OCI-LY7 (cell line): ENCODE data around the gene SFT2D2. TPM values are rescaled to one million over a fixed set of nuclear protein-coding genes. Genes with fewer than 3 reads are reported as not detected.

Experiments
- BruUV-seq: library from RNA; stranded (reverse); fragments of 400-500 nt; replicated peaks from 2 replicates; lab custom pipeline; 2021; lab: Mats Ljungman, UMichigan
- CTCF ChIA-PET: fragments of 300-600 bp; sonication (Branson Sonifier 250); formaldehyde crosslinking; loops from one replicate; lab custom pipeline; 2022; ENCODE audit warnings: antibody characterized with exemption; ENCODE audit not compliant: unreplicated experiment; lab: Charles Lee
- POLR2A ChIA-PET: fragments of 300-600 bp; sonication (Branson Sonifier 250); formaldehyde crosslinking; loops from one replicate; lab custom pipeline; 2022; ENCODE audit warnings: antibody characterized with exemption; lab: Charles Lee
- DNase-seq: peaks from one replicate; pipeline ENCODE4 v3.0.0-alpha.2; 2015; ENCODE audit warnings: low spot score
- H2AFZ ChIP-seq: fragments of 200-600 bp; sonication (generic), shearing (Covaris generic); 2 replicates; pipeline ENCODE4 v1.6.1; 2014; ENCODE audit warnings: mild to moderate bottlenecking, antibody characterized with exemption, low read length, moderate library complexity
- H3K27ac ChIP-seq: fragments of 200-600 bp; sonication (generic); 2 replicates; pipeline ENCODE4 v1.5.1; 2014; ENCODE audit warnings: mixed run types, low read depth, mild to moderate bottlenecking, moderate library complexity, low read length, inconsistent platforms; ENCODE audit not compliant: poor library complexity, severe bottlenecking
- H3K36me3 ChIP-seq: fragments of 200-600 bp; sonication (generic); 2 replicates; pipeline ENCODE4 v1.6.1; 2014; ENCODE audit warnings: mild to moderate bottlenecking, antibody characterized with exemption, low read length, moderate library complexity, mixed read lengths; ENCODE audit not compliant: insufficient read depth
- H3K4me1 ChIP-seq: fragments of 200-600 bp; sonication (generic); 2 replicates; pipeline ENCODE4 v1.5.1; 2014; ENCODE audit warnings: mild to moderate bottlenecking, low read length; ENCODE audit not compliant: insufficient read depth, poor library complexity, severe bottlenecking
- H3K4me2 ChIP-seq: fragments of 200-600 bp; sonication (generic); 2 replicates; pipeline ENCODE4 v1.6.1; 2014; ENCODE audit warnings: mild to moderate bottlenecking, low read length
- H3K4me3 ChIP-seq: fragments of 200-600 bp; sonication (generic); 2 replicates; pipeline ENCODE4 v1.5.1; 2014; ENCODE audit warnings: mild to moderate bottlenecking, low read depth, low read length; ENCODE audit not compliant: poor library complexity, severe bottlenecking
- H3K79me2 ChIP-seq: fragments of 200-600 bp; sonication (generic); 2 replicates; pipeline ENCODE4 v1.6.1; 2016; ENCODE audit warnings: low read depth, mild to moderate bottlenecking, low read length, moderate library complexity, mixed read lengths; ENCODE audit not compliant: insufficient read depth
- H3K9me2 ChIP-seq: fragments of 200-600 bp; sonication (generic); 2 replicates; pipeline ENCODE4 v1.6.1; 2016; ENCODE audit warnings: mild to moderate bottlenecking, low read length, mixed read lengths; ENCODE audit not compliant: insufficient read depth
- H3K9me3 ChIP-seq: fragments of 200-600 bp; sonication (generic); 2 replicates; pipeline ENCODE4 v1.6.1; 2014; ENCODE audit warnings: mild to moderate bottlenecking, mixed run types, low read length, mixed read lengths
- H4K20me1 ChIP-seq: fragments of 200-600 bp; sonication (generic); 2 replicates; pipeline ENCODE4 v1.6.1; 2014; ENCODE audit warnings: mild to moderate bottlenecking, antibody characterized with exemption, low read length, moderate library complexity, mixed read lengths; ENCODE audit not compliant: insufficient read depth
- CTCF ChIP-seq: fragments of 200-600 bp; sonication (generic); conservative IDR thresholded peaks from 2 replicates; pipeline ENCODE4 v1.5.1; 2014; ENCODE audit warnings: mild to moderate bottlenecking, antibody characterized with exemption, low read length, moderate library complexity, mixed read lengths
- EZH2phosphoT487 ChIP-seq: fragments of 200-600 bp; sonication (generic); IDR thresholded peaks from 2 replicates; pipeline ENCODE4 v1.6.1; 2018; ENCODE audit warnings: low read depth, borderline replicate concordance, mild to moderate bottlenecking, mixed run types, antibody characterized with exemption, low read length, moderate library complexity, mixed read lengths
- intact Hi-C: fragments of 100-400 bp; cut with micrococcal nuclease; formaldehyde crosslinking; loops from one replicate; pipeline ENCODE4 v1.10.0; 2022; ENCODE audit not compliant: unreplicated experiment
- total RNA-seq, 2 experiments: library from RNA; depleted of rRNA in 1 of 2; stranded (reverse); fragments of >200 nt in 1 of 2; shearing (Covaris generic) in 1 of 2; gene quantifications; 2 replicates each; pipeline ENCODE4 v1.2.3, GENCODE V29; 2014 to 2022

Gene SFT2D2
- total RNA-seq, 2 experiments from 2014 or later: 22.3 to 50.0 TPM

GRCh38 chr1:168224991-168225390, 813 bp upstream of the SFT2D2 start:
- BruUV-seq: no TSS peak
- intact Hi-C loops: loop anchor here (5.0 kb wide), 2 partner anchors 288 to 887 kb away; partner anchors contain the start of genes DCAF6 and MPC2

GRCh38 chr1:168227620-168228019, 1.8 kb downstream of the SFT2D2 start:
- ChIA-PET POLR2A (interaction anchor here (0.5 to 2.3 kb wide), 4 partner anchors 8 to 357 kb away, joined by 3 to 10 read pairs (median 3); no protein-coding TSS in a partner anchor), CTCF (no interaction called here)
- intact Hi-C loops: loop anchor here (2.0 to 5.0 kb wide), 3 partner anchors 49 to 885 kb away; partner anchors contain the start of genes DCAF6, MPC2 and TIPRL
- H3K36me3 ChIP-seq: peaks cover 35% of the 10 kb centered on the region
- no peaks in the 10 kb centered on the region for H3K9me3 ChIP-seq
- peaks cover 42% of the 10 kb centered on the region for H3K4me1 ChIP-seq
- peak overlapping the region; percentile 95 for H3K4me2 ChIP-seq
- BruUV-seq: no TSS peak
- H3K9me2 ChIP-seq: no peaks in the 10 kb centered on the region
- peaks cover 65% of the 10 kb centered on the region for H3K79me2 ChIP-seq
- H3K27ac ChIP-seq: peak overlapping the region; percentile 27
- no peak for TF ChIP-seq CTCF
- no peak for TF ChIP-seq EZH2phosphoT487
- DNase-seq: no peak
- H3K4me3 ChIP-seq: peak overlapping the region; percentile 95
- peaks cover 16% of the 10 kb centered on the region for H4K20me1 ChIP-seq
- H2AFZ ChIP-seq: no peak overlapping the region

More at GRCh38 chr1:168224991-168225390, 813 bp upstream of the SFT2D2 start:
- POLR2A ChIA-PET: interaction anchor here (0.6 to 2.7 kb wide), 7 partner anchors 21 to 1600 kb away, joined by 3 to 9 read pairs (median 3); no protein-coding TSS in a partner anchor
- no peaks in the 10 kb centered on the region for H3K9me2 ChIP-seq
- peaks cover 16% of the 10 kb centered on the region for H4K20me1 ChIP-seq
- peak overlapping the region; percentile 95; the same call in 1 of the 2 replicates for H2AFZ ChIP-seq
- peak; percentile 4 for DNase-seq
- TF ChIP-seq EZH2phosphoT487 (no peak), CTCF (no peak)
- H3K4me2 ChIP-seq: peak overlapping the region; percentile 95
- H3K79me2 ChIP-seq: peaks cover 50% of the 10 kb centered on the region
- peak overlapping the region; percentile 47 for H3K27ac ChIP-seq
- H3K36me3 ChIP-seq: peaks cover 12% of the 10 kb centered on the region
- H3K4me3 ChIP-seq: peak overlapping the region; percentile 95
- CTCF ChIA-PET: interaction anchor here (0.7 kb wide), 1 partner anchor 10 kb away, joined by 3 read pairs; no protein-coding TSS in a partner anchor
- H3K9me3 ChIP-seq: no peaks in the 10 kb centered on the region
- peaks cover 42% of the 10 kb centered on the region for H3K4me1 ChIP-seq

- H2AFZ ChIP-seq: no peak overlapping the region
- H4K20me1 ChIP-seq: peaks cover 16% of the 10 kb centered on the region
- H3K4me1 ChIP-seq: peaks cover 32% of the 10 kb centered on the region
- CTCF ChIA-PET: no interaction called here
- intact Hi-C loops: loop anchor here (5.0 kb wide), 2 partner anchors 293 to 882 kb away; partner anchors contain the start of genes DCAF6 and MPC2
- H3K36me3 ChIP-seq: peaks cover 57% of the 10 kb centered on the region
- POLR2A ChIA-PET: interaction anchor here (0.7 kb wide), 1 partner anchor 9 kb away, joined by 3 read pairs; no protein-coding TSS in a partner anchor
- H3K79me2 ChIP-seq: peaks cover 64% of the 10 kb centered on the region
- H3K27ac ChIP-seq: no peak overlapping the region
- no TSS peak for BruUV-seq
- H3K4me3 ChIP-seq: no peak overlapping the region
- no peak for DNase-seq
- TF ChIP-seq CTCF (no peak), EZH2phosphoT487 (no peak)
- H3K4me2 ChIP-seq: 0 out of 2 replicates have a peak overlapping the region, but pooled peaks have one; percentile 95
- no peaks in the 10 kb centered on the region for H3K9me3 ChIP-seq
- no peaks in the 10 kb centered on the region for H3K9me2 ChIP-seq
These were observed 4.1 kb downstream of the SFT2D2 start for GRCh38 chr1:168229893-168230292.
